Neural progenitor cell (in vitro differentiated cells): ENCODE data around the gene NCK2. TPM values are rescaled to one million over a fixed set of nuclear protein-coding genes. Genes with fewer than 3 reads are reported as not detected.

Source experiments
- DNase-seq: peaks from one replicate; pipeline ENCODE4 v3.0.0-alpha.2; 2016; ENCODE audit warnings: low spot score
- H2AFZ ChIP-seq: fragments of 200-600 bp; sonication (generic); replicated peaks from 2 replicates; pipeline ENCODE4 v1.6.1; 2016; ENCODE audit warnings: antibody characterized with exemption
- H3F3A ChIP-seq: fragments of 200-600 bp; sonication (generic); 2 replicates; pipeline ENCODE4 v1.6.1; 2016; ENCODE audit warnings: antibody characterized with exemption, low read depth
- H3K27ac ChIP-seq: fragments of 200-600 bp; sonication (generic); 2 replicates; pipeline ENCODE4 v1.5.1; 2016; ENCODE audit warnings: mild to moderate bottlenecking
- H3K27me3 ChIP-seq: fragments of 200-600 bp; sonication (generic); 2 replicates; pipeline ENCODE4 v1.6.1; 2016; ENCODE audit warnings: mild to moderate bottlenecking, moderate library complexity
- H3K36me3 ChIP-seq: fragments of 200-600 bp; sonication (generic); 2 replicates; pipeline ENCODE4 v1.5.1; 2016
- H3K4me1 ChIP-seq: fragments of 200-600 bp; sonication (generic); 2 replicates; pipeline ENCODE4 v1.6.1; 2016; ENCODE audit warnings: mixed run types
- H3K4me2 ChIP-seq: fragments of 200-600 bp; sonication (generic); 2 replicates; pipeline ENCODE4 v1.6.1; 2016
- H3K4me3 ChIP-seq: fragments of 200-600 bp; sonication (generic); 2 replicates; pipeline ENCODE4 v1.5.1; 2016
- H3K79me2 ChIP-seq: fragments of 200-600 bp; sonication (generic); 2 replicates; pipeline ENCODE4 v1.6.1; 2016; ENCODE audit warnings: low read depth
- H3K9ac ChIP-seq: fragments of 200-600 bp; sonication (generic); 2 replicates; pipeline ENCODE4 v1.6.1; 2016
- H3K9me3 ChIP-seq: fragments of 200-600 bp; sonication (generic); 2 replicates; pipeline ENCODE4 v1.5.1; 2016; ENCODE audit warnings: low read depth
- H4K20me1 ChIP-seq: fragments of 200-600 bp; sonication (generic); 2 replicates; pipeline ENCODE4 v1.6.1; 2016; ENCODE audit warnings: low read depth
- H3K27ac Mint-ChIP-seq: 3 replicates; pipeline ENCODE4 v1.8.0; 2021; ENCODE audit warnings: mixed read lengths
- H3K27me3 Mint-ChIP-seq: 2 replicates; pipeline ENCODE4 v1.8.0; 2022; ENCODE audit warnings: low read depth, mild to moderate bottlenecking, inconsistent platforms, moderate library complexity, mixed read lengths; ENCODE audit not compliant: insufficient read depth
- H3K36me3 Mint-ChIP-seq: 3 replicates; pipeline ENCODE4 v1.8.0; 2021; ENCODE audit warnings: mixed read lengths
- H3K4me1 Mint-ChIP-seq: 3 replicates; pipeline ENCODE4 v1.8.0; 2021; ENCODE audit warnings: mixed read lengths
- H3K4me3 Mint-ChIP-seq: 3 replicates; pipeline ENCODE4 v1.8.0; 2021; ENCODE audit warnings: mild to moderate bottlenecking, moderate library complexity, mixed read lengths
- H3K9me3 Mint-ChIP-seq: 3 replicates; pipeline ENCODE4 v1.8.0; 2020; ENCODE audit warnings: mixed read lengths
- EZH2 ChIP-seq: fragments of 200-600 bp; sonication (generic); IDR thresholded peaks from 2 replicates; pipeline ENCODE4 v1.6.1; 2017; ENCODE audit warnings: antibody characterized with exemption, mild to moderate bottlenecking, moderate library complexity
- EZH2phosphoT487 ChIP-seq: fragments of 200-600 bp; sonication (generic); IDR thresholded peaks from 2 replicates; pipeline ENCODE4 v1.6.1; 2017; ENCODE audit warnings: antibody characterized with exemption
- total RNA-seq: library from RNA; depleted of rRNA; stranded (reverse); fragments of >200 nt; gene quantifications from 2 replicates; pipeline ENCODE4 v1.2.3, GENCODE V29; 2015; ENCODE audit warnings: low replicate concordance
- TF ChIP-seq, protein P1 (sequence below): fragments of 200-600 bp; sonication (generic); IDR thresholded peaks from 2 replicates; pipeline ENCODE4 v1.5.1; 2017; ENCODE audit warnings: antibody characterized with exemption, mild to moderate bottlenecking

The NCK2 gene
- total RNA-seq, 1 donor from 2014 or later: 26.2 TPM

DNA sequence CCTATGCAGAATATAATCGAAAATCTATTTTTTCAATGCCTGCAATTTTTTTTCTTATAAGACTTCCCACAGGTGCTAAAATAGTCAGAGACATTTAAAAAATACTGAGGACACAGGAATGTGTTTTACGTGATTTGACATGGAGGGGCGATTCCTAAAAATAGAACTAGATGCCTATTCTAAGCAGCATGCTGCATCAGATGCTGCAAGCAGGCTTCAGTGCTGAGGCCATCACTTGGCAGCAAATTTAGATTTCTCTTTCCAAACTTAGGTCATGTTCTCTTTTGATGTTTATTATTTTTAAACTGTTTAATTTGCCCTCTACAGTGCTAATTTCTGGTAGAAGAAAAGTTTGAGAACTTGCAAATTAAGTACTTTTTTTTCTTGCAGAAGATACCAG, 43.7 kb upstream of the NCK2 start:
- no peak for DNase-seq
- no peak for TF ChIP-seq EZH2phosphoT487
- no peak for TF ChIP-seq EZH2
- TF ChIP-seq, protein P1, sequence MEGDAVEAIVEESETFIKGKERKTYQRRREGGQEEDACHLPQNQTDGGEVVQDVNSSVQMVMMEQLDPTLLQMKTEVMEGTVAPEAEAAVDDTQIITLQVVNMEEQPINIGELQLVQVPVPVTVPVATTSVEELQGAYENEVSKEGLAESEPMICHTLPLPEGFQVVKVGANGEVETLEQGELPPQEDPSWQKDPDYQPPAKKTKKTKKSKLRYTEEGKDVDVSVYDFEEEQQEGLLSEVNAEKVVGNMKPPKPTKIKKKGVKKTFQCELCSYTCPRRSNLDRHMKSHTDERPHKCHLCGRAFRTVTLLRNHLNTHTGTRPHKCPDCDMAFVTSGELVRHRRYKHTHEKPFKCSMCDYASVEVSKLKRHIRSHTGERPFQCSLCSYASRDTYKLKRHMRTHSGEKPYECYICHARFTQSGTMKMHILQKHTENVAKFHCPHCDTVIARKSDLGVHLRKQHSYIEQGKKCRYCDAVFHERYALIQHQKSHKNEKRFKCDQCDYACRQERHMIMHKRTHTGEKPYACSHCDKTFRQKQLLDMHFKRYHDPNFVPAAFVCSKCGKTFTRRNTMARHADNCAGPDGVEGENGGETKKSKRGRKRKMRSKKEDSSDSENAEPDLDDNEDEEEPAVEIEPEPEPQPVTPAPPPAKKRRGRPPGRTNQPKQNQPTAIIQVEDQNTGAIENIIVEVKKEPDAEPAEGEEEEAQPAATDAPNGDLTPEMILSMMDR: no peak
- Histone ChIP-seq H2AFZ (no peak overlapping the region), H3K4me2 (no peak overlapping the region), H3K4me3 (no peak overlapping the region), H3K27ac (no peak overlapping the region), H3K79me2 (no peaks in the 10 kb centered on the region), H3K4me1 (peaks cover 7% of the 10 kb centered on the region), H3K9me3 (no peaks in the 10 kb centered on the region), H3K9ac (no peak overlapping the region), H3F3A (peaks cover 3% of the 10 kb centered on the region), H4K20me1 (no peaks in the 10 kb centered on the region), H3K36me3 (no peaks in the 10 kb centered on the region), H3K27me3 (no peaks in the 10 kb centered on the region)
- Mint-ChIP-seq H3K9me3 (no peaks in the 10 kb centered on the region), H3K4me3 (no peak overlapping the region), H3K36me3 (no peaks in the 10 kb centered on the region), H3K4me1 (peaks cover 14% of the 10 kb centered on the region), H3K27ac (no peak overlapping the region), H3K27me3 (peaks cover 4% of the 10 kb centered on the region)

DNA sequence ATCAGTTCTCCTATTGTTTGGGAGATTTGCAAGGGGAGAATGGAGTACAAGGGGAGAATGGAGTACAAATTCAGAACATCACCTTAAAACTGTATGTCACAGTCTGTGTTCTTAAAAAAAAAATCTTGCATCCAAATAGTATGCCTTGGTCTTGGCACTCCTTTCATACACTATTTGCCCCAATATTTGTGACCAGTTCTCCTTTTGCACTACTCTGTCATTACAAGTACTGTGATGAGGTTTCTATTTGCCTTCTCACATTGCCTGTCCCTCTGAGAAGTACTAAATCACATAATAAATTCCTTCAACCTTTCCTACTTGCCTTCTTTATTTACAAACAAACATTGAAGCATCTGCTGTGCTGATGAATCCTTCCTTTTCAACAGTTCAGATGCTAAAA, 36.0 kb upstream of the NCK2 start:
- Histone ChIP-seq H4K20me1 (no peaks in the 10 kb centered on the region), H2AFZ (peak overlapping the region; percentile 12), H3K4me2 (no peak overlapping the region), H3K4me1 (no peaks in the 10 kb centered on the region), H3K9ac (no peak overlapping the region), H3K27ac (no peak overlapping the region), H3K4me3 (no peak overlapping the region), H3K9me3 (no peaks in the 10 kb centered on the region), H3K27me3 (no peaks in the 10 kb centered on the region), H3F3A (no peaks in the 10 kb centered on the region), H3K79me2 (no peaks in the 10 kb centered on the region), H3K36me3 (no peaks in the 10 kb centered on the region)
- Mint-ChIP-seq H3K27me3 (no peaks in the 10 kb centered on the region), H3K9me3 (no peaks in the 10 kb centered on the region), H3K4me1 (peaks cover 11% of the 10 kb centered on the region), H3K27ac (no peak overlapping the region), H3K36me3 (no peaks in the 10 kb centered on the region), H3K4me3 (no peak overlapping the region)
- TF ChIP-seq EZH2phosphoT487: no peak
- TF ChIP-seq, protein P1: no peak
- TF ChIP-seq EZH2: no peak
- DNase-seq: no peak

DNA sequence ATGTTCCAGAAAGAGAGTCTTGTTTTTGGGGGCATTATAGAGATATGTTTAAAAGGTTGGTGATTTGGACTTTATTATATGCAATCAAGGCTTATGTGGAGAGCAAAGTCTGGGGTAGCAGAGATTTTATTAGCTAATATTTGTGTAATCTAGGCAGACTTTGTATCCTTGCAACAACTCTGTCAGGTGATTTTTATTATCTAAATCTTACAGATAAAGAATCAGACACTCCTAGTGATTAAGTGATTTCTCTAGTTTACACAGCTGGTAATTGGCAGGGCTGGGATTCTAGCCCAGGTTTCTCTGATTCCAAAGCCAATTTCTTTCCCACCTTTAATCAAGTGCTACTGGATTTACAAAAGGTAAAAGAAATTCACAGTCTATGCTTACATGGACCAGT, 33.3 kb upstream of the NCK2 start:
- Histone ChIP-seq H3K4me2 (no peak overlapping the region), H2AFZ (no peak overlapping the region), H4K20me1 (no peaks in the 10 kb centered on the region), H3K27me3 (no peaks in the 10 kb centered on the region), H3K27ac (no peak overlapping the region), H3K36me3 (no peaks in the 10 kb centered on the region), H3K4me3 (no peak overlapping the region), H3K9ac (no peak overlapping the region), H3K9me3 (no peaks in the 10 kb centered on the region), H3K79me2 (no peaks in the 10 kb centered on the region), H3F3A (no peaks in the 10 kb centered on the region), H3K4me1 (no peaks in the 10 kb centered on the region)
- Mint-ChIP-seq H3K4me1 (peaks cover 11% of the 10 kb centered on the region), H3K4me3 (no peak overlapping the region), H3K36me3 (no peaks in the 10 kb centered on the region), H3K27ac (no peak overlapping the region), H3K27me3 (peaks cover 2% of the 10 kb centered on the region), H3K9me3 (no peaks in the 10 kb centered on the region)
- no peak for DNase-seq
- TF ChIP-seq EZH2 (no peak), EZH2phosphoT487 (no peak)
- TF ChIP-seq, protein P1: no peak
